GM21423 (cell line): ENCODE data around the gene CDC16.
A peak's percentile ranks its signal among the peaks of the same experiment; 100 is the strongest.

Experiments
- ATAC-seq: cut with Tn5 transposase; IDR thresholded peaks from one replicate; pipeline ENCODE4 v1.9.1; 2021; ENCODE audit warnings: mild to moderate bottlenecking, moderate library complexity; ENCODE audit not compliant: unreplicated experiment

CDC16 gene

GRCh38 chr13:114296448-114296847 is 61.8 kb downstream of the CDC16 start:
- ATAC-seq, result no peak

- ATAC-seq, result no peak
Observed at GRCh38 chr13:114296902-114297301, 62.2 kb downstream of the CDC16 start.

- no peak for ATAC-seq
Observed at GRCh38 chr13:114298866-114299265, 64.2 kb downstream of the CDC16 start.

GRCh38 chr13:114299604-114300305 is 65.1 kb downstream of the CDC16 start:
- no peak for ATAC-seq

GRCh38 chr13:114303700-114304327 is 69.1 kb downstream of the CDC16 start:
- ATAC-seq, result no peak

GRCh38 chr13:114304346-114305034 is 69.8 kb downstream of the CDC16 start:
- ATAC-seq, result no peak

- no peak for ATAC-seq
Observed at GRCh38 chr13:114309086-114309485, 74.4 kb downstream of the CDC16 start.

GRCh38 chr13:114309806-114310410 is 75.2 kb downstream of the CDC16 start:
- ATAC-seq, result no peak

GRCh38 chr13:114310956-114311355 is 76.3 kb downstream of the CDC16 start:
- ATAC-seq, result no peak

- ATAC-seq, result no peak
Observed at GRCh38 chr13:114311387-114311786, 76.7 kb downstream of the CDC16 start.

GRCh38 chr13:114311908-114312307 is 77.2 kb downstream of the CDC16 start:
- ATAC-seq, result no peak

- peak; percentile 30 for ATAC-seq
Observed at GRCh38 chr13:114313061-114313860, 78.6 kb downstream of the CDC16 start.

GRCh38 chr13:114314074-114314912 is 79.6 kb downstream of the CDC16 start, which contains the start of gene CHAMP1:
Gene CHAMP1 (plus strand): TSS chr13:114314503. CDS start chr13:114323843, 9,340 bp downstream.
- peak; percentile 73 for ATAC-seq

GRCh38 chr13:114315074-114315785 is 80.5 kb downstream of the CDC16 start:
- no peak for ATAC-seq

- no peak for ATAC-seq
Observed at GRCh38 chr13:114318624-114319023, 83.9 kb downstream of the CDC16 start.

GRCh38 chr13:114319441-114319913 is 84.8 kb downstream of the CDC16 start:
- no peak for ATAC-seq

- no peak for ATAC-seq
Observed at GRCh38 chr13:114320065-114320464, 85.4 kb downstream of the CDC16 start.

GRCh38 chr13:114321256-114321655 is 86.6 kb downstream of the CDC16 start:
- ATAC-seq, result no peak
